Activated CD8-positive, alpha-beta memory T cell treated with anti-CD3 and anti-CD28 coated beads, Interleukin-2, amount 50 U/mL, for 1 hour (primary cell): ENCODE measurements around the gene DPEP2.
"Not testable (repeated sequence)": the region's sequence is repeated elsewhere in the genome, so short reads cannot be mapped to it uniquely, and the experiment has no call there.

ENCODE experiments used
- DNase-seq: peaks from one replicate; pipeline ENCODE4 v3.0.0-alpha.2; 2020; ENCODE audit errors: extremely low read depth

DPEP2 gene

DNA sequence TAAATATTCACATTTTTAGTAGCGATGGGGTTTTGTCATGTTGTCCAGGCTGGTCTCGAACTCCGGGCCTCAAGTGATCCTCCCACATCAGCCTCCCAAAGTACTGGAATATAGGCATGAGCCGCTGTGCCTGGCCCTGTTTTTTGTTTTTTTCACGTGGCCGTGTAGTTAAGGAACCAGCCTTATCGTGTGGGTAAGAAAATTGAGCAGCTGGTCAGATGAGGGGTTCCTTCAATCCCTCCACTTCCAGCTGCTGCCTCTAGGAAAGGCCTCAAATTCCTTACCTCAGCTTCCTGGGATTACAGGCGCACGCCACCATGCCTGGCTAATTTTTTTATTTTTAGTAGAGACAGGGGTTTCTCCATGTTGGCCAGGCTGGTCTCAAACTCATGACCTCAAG lies 5.9 kb upstream of the DPEP2 start:
- no peak for DNase-seq

DNA sequence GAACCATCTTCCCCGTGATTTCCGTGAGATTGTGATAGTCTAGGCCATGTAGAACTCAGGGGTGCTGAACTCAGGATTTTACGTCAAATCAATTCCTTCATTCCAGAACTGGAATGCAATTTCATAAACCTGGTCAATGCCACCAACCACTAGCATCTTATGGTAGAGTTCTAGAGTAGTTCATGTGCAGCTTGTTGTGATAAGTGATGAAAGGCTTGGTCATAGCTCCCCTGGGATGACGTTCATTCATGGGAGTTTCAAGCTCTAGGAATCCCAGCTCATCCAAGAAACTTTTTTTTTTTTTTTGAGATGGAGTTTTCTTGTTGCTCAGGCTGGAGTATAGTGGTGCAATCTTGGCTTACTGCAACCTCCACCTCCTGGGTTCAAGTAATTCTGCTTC lies 3.7 kb upstream of the DPEP2 start:
- no peak for DNase-seq

DNA sequence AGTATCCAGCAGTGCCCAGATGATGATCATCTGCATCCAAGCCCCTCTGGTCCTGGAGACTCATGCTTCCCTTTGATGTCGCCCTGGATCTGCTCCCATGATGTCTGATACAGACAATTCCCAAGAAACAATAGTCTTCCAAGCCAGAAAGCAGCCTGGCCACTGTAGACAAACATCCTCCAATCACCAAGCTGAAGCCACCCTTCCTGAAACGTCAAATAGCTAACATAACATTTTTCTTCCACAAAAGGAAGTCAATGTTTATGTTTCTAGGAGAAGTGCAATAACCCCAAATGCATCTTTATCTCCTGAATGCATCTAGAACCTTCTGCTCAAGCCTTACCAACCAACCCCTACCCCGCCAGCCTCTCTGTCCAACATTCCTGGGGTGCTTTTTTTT lies 1.2 kb upstream of the DPEP2 start:
- DNase-seq: no peak

DNA sequence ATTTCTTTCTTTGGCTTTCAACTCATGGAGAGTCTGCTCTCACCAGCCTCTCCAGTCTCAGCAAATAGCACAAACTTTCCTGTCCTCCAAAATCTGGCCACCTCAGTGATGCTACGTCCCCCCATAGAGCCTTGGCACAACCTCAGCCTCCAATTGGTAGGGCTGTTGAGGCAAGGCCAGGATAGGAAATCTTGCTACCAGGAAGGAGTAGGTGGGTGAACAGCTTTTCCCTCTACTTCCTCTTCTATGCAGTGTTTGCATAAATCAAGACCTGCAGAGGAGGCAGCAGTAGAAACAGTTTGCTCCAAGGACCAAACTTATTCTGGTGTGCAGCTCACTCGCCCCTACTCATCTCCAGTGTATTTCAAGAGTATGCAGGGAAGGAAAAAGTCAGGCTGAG lies 701 bp upstream of the DPEP2 start:
- DNase-seq: no peak

DNA sequence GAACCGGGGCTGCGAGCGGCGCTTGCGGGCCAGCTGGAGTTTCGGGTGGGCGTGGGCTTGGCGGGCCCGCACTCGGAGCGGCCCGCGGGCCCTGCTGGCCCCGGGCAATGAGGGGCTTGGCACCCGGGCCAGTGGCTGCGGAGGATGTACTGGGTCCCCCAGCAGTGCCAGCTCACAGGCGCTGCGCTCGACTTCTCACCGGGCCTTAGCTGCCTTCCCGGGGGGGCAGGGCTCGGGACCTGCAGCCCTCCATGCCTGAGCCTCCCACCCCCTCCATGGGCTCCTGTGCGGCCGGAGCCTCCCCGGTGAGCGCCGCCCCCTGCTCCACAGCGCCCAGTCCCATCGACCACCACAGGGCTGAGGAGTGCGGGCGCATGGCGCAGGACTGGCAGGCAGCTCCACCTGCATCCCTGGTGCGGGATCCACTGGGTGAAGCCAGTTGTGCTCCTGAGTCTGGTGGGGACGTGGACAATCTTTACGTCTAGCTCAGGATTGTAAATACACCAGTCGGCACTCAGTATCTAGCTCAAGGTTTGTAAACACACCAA lies 979 bp downstream of the DPEP2 start:
- DNase-seq: not testable (repeated sequence)

DNA sequence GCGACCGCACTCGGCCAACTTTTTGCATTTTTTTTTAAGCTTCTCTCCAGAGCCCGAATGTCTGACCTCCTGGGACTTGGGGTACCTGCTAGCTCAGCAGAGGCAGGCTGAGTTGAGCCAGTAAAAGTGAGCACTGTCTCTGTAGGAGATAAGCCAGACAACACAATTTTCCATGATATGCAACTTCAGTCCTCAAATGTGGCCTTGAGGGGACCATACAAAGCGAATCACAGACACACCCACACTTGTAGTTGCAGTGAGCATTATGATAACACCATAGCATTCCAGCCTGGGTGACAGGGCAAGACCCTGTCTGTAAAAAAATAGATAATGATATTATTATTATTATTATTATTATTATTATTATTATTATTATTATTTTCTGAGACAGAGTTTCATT lies 2.6 kb downstream of the DPEP2 start:
- DNase-seq: no peak

DNA sequence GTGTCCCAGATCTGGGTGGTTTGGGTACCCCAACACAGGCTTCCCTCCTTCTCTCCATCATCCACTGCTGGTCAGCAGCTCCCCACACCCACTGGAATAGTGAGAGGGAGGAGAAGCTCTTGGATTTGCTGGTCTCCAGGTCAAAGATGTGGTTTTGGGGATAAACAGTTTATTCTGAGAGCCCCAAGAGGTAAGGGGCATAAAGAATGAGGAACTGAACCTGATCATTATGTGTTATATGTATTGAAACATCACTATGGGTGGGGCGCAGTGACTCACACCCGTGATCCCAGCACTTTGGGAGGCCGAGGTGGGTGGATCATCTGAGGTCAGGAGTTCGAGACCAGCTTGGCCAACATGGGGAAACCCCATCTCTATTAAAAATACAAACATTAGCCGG lies 3.9 kb downstream of the DPEP2 start:
- no peak for DNase-seq

DNA sequence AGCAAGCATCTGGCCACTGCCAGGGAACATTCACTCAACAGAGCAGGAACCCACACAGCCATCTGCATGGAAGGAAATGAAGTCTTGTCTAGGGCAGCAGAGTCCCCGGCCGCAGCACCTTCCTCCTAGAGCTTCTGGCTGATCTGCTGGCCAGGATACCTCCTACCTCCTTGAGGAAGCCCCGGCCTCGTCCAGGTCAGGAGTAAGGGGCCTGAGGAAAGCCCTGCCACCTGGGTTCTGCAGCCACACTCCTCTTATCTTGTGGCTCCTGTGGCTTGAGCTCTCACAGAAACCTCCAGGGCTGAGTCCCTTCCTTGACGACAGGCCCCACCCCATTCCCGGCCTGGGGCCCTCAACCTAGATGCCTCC lies 5.3 kb downstream of the DPEP2 start:
- not testable (repeated sequence) for DNase-seq

DNA sequence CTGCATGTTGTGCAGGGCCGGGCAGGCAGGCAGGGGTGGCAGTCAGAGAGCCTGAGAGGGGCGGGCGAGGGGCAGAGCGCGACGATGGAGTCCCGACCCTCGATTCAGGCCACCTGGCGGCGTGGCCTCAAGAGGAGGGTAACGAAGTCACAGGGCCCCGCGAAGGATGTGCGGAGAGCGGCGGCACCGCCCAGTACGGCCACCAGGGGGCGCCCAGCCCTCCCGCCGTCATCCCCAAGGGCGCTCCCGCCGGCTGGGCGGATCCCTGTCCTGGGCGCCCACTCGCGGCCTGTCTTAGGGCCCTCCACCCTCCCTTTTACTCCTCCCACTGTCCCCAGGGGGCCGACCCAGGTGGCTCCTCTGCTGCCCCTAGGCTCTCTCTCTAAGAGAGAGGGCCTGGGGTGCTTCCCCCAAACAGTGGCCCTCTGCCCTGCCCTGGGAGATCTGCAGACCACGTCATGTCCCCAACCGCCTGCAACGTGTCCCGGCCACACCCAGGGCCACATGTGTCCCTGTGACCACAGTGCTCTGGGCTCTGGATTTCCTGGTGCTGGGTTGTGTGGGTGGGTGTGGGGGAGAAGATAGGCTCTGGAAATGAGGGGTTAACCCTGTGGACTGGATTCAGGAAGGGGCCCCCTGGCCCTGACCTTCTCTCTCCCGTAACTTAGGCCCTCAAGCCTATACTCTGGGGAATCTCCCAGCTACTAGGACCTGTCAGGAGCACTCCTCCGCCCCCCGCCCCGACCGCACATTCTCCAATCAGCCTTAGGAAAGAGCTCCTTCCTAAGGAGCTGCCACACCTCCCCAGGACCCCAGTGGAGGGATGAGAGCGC lies 5.9 kb downstream of the DPEP2 start:
- DNase-seq: peak; percentile 49

DNA sequence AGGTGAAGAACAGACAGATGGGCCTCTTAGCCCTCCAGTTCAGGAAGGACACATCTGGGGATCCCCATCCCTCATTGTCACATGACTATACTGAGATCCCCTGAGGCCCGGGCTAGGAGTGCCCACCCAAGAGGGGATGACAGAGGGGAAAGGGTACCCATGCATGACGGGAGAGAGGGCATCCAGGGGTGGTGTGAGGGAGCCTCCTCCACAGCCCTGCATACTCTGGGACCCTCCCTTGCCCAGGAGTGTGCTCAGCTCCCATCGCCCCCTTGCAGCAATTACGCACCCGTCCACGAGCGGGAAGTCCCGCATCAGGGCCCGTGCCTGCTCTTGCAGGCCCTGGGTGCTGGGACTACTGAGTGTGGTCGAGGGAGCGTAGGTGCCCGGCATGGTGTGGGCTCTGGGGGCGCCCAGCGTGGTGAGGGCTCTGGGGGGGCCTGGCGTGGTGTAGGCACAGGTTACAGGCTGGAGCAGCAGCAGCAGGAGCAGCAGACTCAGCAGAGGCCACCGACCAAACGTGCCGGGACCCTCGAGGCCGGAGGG lies 6.5 kb downstream of the DPEP2 start:
- DNase-seq: no peak

DNA sequence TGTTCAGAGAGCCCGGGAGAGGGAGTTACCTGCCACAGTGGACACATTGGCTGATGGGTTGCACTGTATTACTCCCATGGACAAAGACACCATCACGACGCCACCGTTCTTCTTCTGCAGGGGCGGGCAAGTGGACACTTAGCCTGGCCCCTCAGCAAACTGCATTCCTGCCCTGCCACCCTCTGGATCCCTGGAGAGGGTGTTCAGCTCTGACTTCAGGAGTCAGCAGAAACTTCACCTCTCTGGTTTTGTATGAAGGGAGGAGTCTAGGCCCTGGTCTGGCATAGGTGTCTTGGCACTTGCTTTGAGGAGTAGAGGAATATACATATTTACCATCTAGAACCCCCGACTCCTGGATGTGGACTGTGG lies 9.3 kb downstream of the DPEP2 start:
- no peak for DNase-seq

DNA sequence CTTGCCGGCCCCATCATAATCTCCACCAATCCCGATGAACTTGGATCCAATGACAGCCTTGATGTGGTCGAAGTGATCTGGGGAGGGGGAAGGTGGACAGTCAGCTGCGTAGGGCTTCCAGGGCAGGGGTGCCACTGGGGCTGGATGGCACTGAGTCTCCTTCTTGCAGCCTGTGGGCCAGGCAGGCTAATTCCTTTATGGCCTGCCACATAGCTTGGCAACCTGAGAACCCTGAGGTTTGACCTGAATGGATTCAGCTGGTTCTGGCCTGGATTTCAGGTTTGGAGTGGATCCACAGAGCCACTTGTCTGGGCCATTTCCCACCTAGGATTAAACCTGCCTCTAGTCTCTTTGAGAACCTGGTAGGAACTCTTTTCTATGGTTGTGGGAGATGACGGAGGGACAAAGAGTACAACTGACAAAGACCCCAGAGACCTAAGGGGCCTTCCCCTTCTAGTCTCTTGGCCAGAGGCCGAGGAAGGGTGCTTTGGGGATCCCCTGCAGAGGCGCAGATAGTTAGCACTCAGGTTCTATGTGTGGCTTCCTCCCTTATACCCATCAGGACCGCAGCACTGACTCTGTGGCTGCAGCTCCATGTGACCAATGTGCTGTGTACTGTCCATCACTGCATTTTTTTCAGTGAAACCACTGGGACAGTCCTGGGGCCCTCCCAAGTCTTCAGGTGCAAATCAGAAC lies 9.8 kb downstream of the DPEP2 start:
- DNase-seq: no peak

DNA sequence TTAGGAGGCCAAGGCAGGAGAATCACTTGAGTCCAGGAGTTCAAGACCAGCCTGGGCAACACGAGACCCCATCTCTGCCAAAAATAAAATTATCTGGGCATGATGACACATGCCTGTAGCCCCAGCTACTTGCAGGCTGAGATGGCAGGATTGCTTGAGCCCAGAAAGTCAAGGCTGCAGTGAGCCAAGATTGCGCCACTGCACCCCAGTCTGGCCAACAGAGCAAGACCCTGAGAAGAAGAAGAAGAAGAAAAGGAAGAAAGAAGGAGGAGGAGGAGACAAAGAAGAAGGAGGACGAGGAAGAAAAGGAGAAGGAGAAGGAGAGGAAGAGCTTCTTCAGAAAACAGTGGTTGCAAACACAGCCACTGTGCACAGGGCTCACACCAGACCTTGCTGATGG lies 10.6 kb downstream of the DPEP2 start:
- DNase-seq: no peak

DNA sequence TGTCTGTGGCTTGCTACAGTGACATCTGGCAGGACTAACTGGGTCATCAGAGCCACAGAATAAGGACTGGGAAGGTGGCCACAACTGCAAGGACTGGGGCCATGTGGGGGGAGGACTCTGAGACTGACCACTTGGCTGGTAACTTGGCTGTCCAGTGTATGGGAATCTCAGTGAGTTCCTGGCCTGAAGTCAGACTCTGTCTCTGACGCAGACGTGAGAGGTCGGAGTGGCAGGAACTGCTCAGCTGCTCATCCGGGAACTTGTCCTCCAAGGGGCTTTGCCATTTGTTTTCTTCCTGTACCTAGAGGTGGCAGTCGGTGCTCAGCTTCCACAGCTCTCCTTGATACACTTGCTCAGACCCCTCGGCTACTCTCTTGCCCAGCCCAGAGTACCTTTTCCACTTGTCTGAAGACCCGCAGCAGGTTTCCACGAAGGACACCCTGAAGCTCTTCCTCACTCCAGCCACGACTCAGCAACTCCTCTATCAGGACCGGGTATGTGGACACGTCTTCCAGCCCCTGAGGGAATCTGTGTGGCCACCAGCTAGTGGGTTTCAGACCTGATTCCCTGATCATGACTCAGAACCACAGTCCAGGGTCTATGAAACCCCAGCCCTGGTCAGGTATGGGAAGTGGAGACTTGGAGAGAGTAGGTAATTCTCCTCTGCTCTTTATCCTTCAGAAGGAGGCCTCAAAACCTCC lies 11.7 kb downstream of the DPEP2 start:
- no peak for DNase-seq

DNA sequence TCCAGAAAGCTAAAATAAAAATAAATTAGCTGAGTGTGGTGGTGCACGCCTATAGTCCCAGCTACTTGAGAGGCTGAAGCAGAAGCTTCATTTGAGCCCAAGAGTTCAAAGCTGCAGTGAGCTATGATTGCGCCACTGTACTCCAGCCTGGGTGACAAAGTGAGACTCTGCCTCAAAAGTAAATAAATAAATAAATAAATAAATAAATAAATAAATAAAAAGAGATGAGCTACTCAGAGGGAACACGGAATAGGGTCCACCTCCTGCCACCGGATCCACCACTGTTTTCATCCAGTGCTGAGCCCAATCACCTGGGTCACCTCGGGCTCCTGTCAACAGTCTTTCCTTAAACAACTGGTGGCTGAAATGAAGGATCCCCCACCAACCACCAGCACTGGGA lies 12.3 kb downstream of the DPEP2 start:
- DNase-seq: no peak

DNA sequence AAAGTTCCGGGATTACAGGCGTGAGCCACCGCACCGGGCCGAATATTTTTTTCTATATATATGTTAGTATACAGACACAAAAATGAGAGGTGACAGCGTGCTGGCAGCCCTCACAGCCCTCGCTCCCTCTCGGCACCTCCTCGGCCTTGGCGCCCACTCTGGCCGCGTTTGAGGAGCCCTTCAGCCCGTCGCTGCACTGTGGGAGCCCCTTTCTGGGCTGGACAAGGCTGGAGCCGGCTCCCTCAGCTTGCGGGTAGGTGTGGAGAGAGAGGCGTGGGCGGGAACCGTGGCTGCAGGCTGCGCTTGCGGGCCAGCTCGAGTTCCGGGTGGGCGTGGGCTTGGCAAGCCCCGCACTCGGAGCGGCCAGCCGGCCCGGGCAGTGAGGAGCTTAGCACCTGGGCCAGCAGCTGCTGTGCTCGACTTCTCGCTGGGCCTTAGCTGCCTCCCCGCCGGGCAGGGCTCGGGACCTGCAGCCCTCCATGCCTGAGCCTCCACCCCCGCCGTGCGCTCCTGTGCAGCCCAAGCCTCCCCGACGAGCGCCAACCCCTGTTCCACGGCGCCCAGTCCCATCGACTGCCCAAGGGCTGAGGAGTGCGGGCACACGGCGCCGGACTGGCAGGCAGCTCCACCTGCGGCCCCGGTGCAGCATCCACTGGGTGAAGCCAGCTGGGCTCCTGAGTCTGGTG lies 17.1 kb downstream of the DPEP2 start:
- DNase-seq: no peak

DNA sequence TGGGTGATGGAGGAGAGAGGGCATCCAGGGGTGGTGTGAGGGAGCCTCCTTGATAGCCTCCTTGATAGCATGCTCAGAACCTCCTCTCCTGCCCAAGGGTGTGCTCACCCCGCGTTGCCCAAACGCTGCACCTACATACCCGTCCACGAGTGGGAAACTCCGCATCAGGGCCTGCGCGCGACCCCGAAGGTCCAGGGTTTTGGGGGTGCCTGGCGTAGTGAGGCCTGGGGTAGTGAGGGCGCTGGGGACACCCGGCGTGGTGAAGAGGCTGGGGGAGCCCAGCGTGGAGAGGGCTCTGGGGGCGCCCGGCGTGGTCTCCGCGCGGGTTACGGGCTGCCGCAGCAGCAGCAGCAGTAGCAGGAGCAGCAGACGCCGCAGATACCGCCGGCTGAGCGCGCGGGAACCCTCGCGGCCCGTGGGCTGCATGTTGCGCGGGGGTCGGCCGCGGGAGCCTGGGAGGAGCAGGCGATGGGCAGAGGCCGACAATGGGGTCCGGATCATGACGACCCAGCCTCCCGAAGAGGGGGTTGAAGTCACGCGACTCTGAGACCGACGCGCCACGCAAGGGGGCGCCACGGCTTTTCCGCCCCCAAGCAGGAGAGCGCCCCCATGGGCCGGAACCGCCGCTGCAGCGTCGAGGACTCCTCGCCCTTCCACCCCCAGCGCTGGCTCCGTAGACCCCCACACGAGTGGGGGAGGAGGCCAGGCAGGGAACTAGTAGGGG lies 19.2 kb downstream of the DPEP2 start, which contains the start of gene DPEP3:
Gene DPEP3 (minus strand): TSS at position 545 of the 724 bp plus-strand sequence. CDS start 119 bp downstream, at position 426.
- DNase-seq: no peak

DNA sequence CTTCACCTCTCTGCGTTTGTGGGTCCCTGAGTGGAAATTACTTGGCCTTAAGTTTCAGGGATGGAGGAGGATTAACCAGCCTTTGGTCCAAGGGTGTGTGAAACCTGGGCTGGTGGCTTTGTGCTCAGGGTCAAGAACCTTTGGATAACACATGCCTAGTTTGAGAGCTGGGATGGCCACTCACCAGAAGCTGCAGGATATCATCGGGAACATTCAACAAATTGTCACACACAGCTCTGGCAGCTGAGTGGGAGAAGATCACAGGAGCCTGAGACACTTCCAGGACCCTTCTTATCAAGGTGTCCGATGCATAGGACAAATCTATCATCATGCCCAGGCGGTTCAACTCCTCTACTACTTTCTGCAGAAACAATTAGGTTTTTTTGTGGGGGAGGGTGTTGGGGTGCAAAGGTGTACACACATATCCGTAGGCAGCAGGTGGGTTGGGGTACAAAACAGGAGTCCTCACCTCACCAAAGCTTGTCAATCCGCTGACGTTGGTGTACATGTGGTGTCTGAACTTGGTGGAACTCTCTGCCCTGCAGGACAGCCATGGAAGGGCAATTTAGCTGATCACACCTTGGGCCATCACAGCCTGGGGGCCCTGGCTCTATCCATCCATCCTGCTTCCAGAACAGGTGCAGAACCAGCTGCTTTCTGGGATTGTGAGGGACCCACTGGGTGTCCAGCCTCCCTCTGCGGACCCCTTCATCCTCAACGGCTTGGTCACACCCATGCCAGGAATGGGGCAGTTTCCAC lies 21.6 kb downstream of the DPEP2 start:
- DNase-seq: no peak

DNA sequence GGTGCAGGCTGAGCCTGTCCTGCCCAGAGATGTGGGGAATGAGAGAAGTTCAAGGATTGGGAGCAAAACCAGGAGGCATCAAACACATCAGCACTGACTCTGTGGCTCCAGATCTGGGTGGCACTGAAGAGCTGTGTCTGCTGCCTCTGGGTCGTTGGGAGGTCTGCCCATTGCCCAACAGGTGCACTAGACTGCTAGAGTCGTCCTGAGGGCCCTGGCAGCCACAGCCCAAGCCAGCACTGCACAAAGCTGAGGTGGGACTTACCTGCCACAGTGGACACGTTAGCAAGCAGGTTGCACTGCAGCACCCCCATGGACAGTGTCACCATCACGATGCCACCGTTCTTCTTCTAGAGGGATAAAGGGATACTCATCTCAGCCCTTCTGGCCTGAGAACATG lies 22.3 kb downstream of the DPEP2 start:
- no peak for DNase-seq

DNA sequence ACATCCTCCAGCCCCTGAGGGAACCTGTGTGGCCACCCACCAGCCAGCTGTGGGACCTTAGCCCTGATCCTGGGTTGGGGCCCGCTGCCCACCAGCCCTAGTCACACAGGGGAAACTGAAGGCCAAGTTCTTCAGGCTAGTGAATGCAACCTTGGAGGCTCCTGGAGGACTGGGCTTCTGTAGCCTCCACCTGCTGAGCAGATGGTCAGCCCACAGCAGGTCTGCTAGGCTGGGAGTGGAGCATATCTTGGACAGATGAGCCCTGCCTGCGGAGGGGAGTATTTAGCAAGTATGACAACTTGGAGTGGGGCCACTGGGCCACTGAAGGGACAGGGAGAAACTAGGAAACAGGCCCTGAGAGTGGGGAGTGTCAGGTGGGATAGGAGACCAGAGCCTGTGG lies 23.1 kb downstream of the DPEP2 start:
- DNase-seq: no peak
